ENCODE measurements around the gene PCSK5.
"Not testable (repeated sequence)": the region's sequence is repeated elsewhere in the genome, so short reads cannot be mapped to it uniquely, and the experiment has no call there.

Gene PCSK5

GRCh38 chr9:76289042-76289441 lies 398.6 kb downstream of the PCSK5 start:
- no peak for DNase-seq

- DNase-seq = no peak
Measured at GRCh38 chr9:76289703-76290102, 399.2 kb downstream of the PCSK5 start.

GRCh38 chr9:76290555-76290954 lies 400.1 kb downstream of the PCSK5 start:
- DNase-seq = no peak

- DNase-seq = no peak
Measured at GRCh38 chr9:76292246-76292645, 401.8 kb downstream of the PCSK5 start.

GRCh38 chr9:76292658-76293057 lies 402.2 kb downstream of the PCSK5 start:
- no peak for DNase-seq

- no peak for DNase-seq
Measured at GRCh38 chr9:76294301-76294700, 403.8 kb downstream of the PCSK5 start.

- DNase-seq = no peak
Measured at GRCh38 chr9:76296561-76297310, 406.3 kb downstream of the PCSK5 start.

- DNase-seq = no peak
Measured at GRCh38 chr9:76297721-76298239, 407.3 kb downstream of the PCSK5 start.

- DNase-seq = no peak
Measured at GRCh38 chr9:76298521-76299144, 408.2 kb downstream of the PCSK5 start.

- no peak for DNase-seq
Measured at GRCh38 chr9:76302543-76302942, 412.1 kb downstream of the PCSK5 start.

- DNase-seq = no peak
Measured at GRCh38 chr9:76302947-76303550, 412.6 kb downstream of the PCSK5 start.

- not testable (repeated sequence) for DNase-seq
Measured at GRCh38 chr9:76307047-76307446, 416.6 kb downstream of the PCSK5 start.

- no peak for DNase-seq
Measured at GRCh38 chr9:76310577-76310976, 420.1 kb downstream of the PCSK5 start.

GRCh38 chr9:76310991-76311390 lies 420.5 kb downstream of the PCSK5 start:
- no peak for DNase-seq

GRCh38 chr9:76311537-76311936 lies 421.1 kb downstream of the PCSK5 start:
- DNase-seq = no peak

GRCh38 chr9:76313771-76314170 lies 423.3 kb downstream of the PCSK5 start:
- no peak for DNase-seq

- DNase-seq = no peak
Measured at GRCh38 chr9:76314321-76314720, 423.8 kb downstream of the PCSK5 start.

GRCh38 chr9:76316069-76316468 lies 425.6 kb downstream of the PCSK5 start:
- no peak for DNase-seq

GRCh38 chr9:76319466-76319865 lies 429.0 kb downstream of the PCSK5 start:
- not testable (repeated sequence) for DNase-seq

GRCh38 chr9:76321195-76321828 lies 430.8 kb downstream of the PCSK5 start:
- no peak for DNase-seq

GRCh38 chr9:76322810-76323209 lies 432.3 kb downstream of the PCSK5 start:
- no peak for DNase-seq

GRCh38 chr9:76323490-76323889 lies 433.0 kb downstream of the PCSK5 start:
- DNase-seq = no peak

- DNase-seq = not testable (repeated sequence)
Measured at GRCh38 chr9:76324030-76324429, 433.6 kb downstream of the PCSK5 start.

GRCh38 chr9:76330034-76330433 lies 439.6 kb downstream of the PCSK5 start:
- no peak for DNase-seq
